GM12801 (cell line): ENCODE measurements around the gene LMTK3.

Experiments used
- TF ChIP-seq, protein P1 (sequence below): IDR thresholded peaks from one replicate; pipeline ENCODE4 v1.5.1; 2011; ENCODE audit warnings: control low read depth; ENCODE audit not compliant: insufficient read length; ENCODE audit errors: extremely low read depth

The LMTK3 gene

DNA sequence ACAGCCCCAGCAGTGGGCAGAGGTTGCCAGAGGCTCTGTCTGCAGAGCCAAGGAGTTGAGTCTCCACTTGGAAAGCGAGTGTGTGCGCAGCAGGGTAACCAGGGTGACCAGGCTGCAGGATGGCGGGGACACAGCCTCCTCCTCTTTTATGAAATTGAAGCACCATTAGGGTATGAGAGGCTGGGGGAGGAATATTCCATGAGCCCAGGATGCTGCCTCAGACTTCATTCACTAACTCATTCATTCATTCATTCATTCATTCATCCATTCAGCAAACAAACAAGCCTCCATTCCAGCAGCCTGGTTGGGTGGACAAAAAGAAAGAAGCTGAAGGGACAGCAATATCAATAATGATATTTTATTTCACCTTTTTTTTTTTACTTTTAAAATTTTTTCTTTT, 6.6 kb upstream of the LMTK3 start:
- TF ChIP-seq, protein P1, sequence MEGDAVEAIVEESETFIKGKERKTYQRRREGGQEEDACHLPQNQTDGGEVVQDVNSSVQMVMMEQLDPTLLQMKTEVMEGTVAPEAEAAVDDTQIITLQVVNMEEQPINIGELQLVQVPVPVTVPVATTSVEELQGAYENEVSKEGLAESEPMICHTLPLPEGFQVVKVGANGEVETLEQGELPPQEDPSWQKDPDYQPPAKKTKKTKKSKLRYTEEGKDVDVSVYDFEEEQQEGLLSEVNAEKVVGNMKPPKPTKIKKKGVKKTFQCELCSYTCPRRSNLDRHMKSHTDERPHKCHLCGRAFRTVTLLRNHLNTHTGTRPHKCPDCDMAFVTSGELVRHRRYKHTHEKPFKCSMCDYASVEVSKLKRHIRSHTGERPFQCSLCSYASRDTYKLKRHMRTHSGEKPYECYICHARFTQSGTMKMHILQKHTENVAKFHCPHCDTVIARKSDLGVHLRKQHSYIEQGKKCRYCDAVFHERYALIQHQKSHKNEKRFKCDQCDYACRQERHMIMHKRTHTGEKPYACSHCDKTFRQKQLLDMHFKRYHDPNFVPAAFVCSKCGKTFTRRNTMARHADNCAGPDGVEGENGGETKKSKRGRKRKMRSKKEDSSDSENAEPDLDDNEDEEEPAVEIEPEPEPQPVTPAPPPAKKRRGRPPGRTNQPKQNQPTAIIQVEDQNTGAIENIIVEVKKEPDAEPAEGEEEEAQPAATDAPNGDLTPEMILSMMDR, result no peak

DNA sequence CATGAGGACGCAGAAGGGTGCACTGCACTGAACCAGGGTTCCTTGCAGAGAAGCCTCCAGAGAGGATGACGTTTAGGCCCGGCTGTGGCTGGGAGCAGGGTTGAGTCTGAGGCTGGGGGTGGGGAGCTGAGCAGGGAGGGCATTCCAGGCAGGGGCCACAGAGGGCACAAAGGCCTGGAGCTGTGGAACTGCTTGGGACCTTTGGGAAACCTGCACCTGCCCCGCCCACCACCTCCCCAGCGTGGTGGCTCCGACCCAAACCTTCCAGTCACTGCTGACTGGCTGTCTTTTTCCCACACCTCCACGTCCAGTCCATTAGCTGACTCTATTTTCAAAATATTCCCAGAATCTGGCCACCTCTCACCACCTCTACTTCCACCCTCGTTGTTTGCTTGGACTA, 4.9 kb upstream of the LMTK3 start:
- TF ChIP-seq, protein P1, result no peak

GRCh38 chr19:48514123-48514458, 2.5 kb upstream of the LMTK3 start:
- TF ChIP-seq, protein P1, result no peak

DNA sequence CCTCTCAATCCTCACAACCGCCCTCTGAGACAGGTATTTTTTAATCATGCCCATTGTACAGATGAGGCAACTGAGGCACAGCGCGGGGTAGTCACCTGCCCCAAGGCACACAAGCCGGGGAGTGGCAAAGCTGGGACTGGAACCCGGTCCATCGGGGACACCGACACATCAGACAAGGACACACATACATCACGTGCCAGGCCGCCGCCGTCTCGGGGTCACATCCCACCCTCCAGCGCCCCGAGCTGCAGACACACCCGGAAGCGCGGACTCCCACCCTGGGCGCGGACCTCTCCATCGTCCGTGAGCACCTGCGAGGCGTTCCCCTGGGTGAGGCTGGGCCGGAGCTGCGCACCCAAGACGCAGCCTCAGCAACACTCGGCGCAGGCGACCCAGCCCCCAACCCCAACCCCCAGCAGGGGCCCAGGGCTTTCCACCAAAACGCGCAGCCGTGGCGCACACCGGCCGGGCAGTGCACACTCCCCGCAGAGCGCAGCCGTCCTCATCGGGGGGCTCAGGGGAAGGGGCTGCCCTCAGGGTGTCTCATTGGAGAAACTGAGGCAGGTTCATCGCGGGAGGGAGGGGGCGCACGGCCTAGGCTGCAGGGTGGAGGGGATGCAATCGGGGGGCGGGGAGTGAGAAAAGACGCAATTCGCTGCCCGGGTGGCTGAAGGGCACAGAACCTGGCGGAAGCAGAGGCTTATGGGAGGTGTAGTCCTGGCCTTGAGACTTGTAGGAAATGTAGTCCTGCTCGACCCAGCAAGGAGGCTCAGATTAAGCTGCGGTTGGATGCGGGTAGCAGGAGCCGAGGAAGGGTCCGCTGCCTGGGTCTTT, 1.9 kb upstream of the LMTK3 start:
- TF ChIP-seq, protein P1, result no peak

DNA sequence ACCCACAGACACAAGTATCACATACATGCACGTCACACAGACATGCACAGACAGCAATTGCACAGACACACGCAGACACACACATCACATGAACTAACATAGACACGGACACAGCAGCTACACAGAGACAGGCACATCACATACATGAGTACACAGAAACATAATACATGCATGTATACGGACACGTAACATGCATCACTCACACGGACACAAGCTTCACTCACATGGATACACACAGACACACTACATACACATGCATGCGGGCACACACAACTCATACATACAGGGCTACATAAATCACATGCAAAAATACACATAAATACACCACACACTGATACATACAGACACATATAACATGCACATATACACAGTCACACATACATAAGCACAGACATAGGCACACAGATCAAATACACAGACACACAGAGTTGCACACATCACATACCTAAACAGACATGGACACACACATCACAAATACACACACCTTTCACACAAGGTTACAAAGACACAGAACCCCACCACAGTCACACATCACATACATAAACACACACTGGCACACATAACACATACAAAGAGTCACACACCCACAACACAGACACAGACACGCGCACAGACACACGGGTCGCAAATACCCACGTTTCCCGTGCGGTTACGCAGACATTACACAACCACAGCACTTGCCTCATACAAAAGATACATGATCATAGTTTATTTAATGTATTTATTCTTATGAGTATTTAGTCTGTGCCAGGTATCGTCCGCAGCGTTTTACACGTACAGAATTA, 1.1 kb upstream of the LMTK3 start:
- TF ChIP-seq, protein P1, result no peak

DNA sequence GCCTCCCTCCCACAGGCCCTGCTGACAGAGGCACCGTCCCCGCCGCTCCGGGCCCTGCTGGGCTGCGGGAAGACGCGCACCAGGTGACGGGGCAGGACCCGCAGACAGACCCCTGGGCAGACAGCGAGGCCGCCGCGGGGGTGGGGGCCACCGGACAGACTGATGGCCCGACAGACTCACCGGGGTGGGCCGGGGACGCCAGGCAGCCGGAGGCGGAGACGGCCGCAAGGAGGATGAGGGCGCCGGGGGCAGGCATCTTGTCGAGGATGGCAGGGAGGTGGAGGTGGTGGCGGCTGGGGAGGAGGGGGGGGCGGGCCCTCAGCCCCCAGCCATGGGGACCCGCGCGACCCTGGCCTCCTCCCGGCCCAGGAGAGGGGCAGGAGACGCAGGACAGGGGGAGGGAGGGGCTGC, 309 bp downstream of the LMTK3 start:
- TF ChIP-seq, protein P1, result no peak

- TF ChIP-seq, protein P1, result no peak
Observed at GRCh38 chr19:48510421-48511268, 990 bp downstream of the LMTK3 start.
